Sigmoid colon (tissue), 4 donors: ENCODE measurements around the gene RGL4.

ENCODE experiments used
- POLR2A ChIP-seq, 2 donors: fragments of 450-650 bp; IDR thresholded peaks; one replicate each; pipeline ENCODE4 v1.6.1; 2016; ENCODE audit warnings: antibody characterized with exemption in 2 of 2, mild to moderate bottlenecking in 2 of 2, moderate library complexity in 2 of 2
- POLR2AphosphoS5 ChIP-seq, 4 donors: sonication (generic); formaldehyde crosslinking; IDR thresholded peaks; one replicate each; pipeline ENCODE4 v1.6.1; 2017; ENCODE audit warnings: antibody characterized with exemption in 4 of 4
- TF ChIP-seq, protein P1 (sequence below), 4 experiments: fragments of 450-650 bp in 3 of 4; fragments of 200-600 bp in 1 of 4; IDR thresholded peaks; one replicate each; pipeline ENCODE4 v1.5.1; 2016 to 2019; ENCODE audit warnings: antibody characterized with exemption in 4 of 4, mild to moderate bottlenecking in 3 of 4, moderate library complexity in 2 of 4

DNA sequence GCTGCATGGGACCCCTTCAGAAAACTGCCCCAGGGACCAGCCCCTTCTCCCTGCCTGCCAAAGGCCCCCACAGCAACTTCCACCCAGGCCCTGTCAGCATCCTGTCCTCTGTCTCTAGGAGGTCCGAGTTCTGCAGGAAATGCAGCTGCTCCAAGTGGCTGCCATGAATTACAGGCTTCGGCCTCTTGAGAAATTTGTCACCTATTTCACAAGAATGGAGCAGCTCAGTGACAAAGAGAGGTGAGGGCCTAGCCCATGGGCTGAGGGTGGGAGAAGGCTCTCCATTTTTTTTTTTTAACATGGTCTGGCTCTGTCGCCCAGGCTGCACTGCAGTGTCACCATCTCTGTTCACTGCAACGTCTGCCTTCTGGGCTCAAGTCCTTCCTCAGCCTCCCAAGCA lies 7.3 kb downstream of the RGL4 start:
- TF ChIP-seq, protein P1, sequence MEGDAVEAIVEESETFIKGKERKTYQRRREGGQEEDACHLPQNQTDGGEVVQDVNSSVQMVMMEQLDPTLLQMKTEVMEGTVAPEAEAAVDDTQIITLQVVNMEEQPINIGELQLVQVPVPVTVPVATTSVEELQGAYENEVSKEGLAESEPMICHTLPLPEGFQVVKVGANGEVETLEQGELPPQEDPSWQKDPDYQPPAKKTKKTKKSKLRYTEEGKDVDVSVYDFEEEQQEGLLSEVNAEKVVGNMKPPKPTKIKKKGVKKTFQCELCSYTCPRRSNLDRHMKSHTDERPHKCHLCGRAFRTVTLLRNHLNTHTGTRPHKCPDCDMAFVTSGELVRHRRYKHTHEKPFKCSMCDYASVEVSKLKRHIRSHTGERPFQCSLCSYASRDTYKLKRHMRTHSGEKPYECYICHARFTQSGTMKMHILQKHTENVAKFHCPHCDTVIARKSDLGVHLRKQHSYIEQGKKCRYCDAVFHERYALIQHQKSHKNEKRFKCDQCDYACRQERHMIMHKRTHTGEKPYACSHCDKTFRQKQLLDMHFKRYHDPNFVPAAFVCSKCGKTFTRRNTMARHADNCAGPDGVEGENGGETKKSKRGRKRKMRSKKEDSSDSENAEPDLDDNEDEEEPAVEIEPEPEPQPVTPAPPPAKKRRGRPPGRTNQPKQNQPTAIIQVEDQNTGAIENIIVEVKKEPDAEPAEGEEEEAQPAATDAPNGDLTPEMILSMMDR (IDR thresholded peaks at IDR 0.05): no peak
- TF ChIP-seq POLR2A (IDR thresholded peaks at IDR 0.05) (no peak), POLR2AphosphoS5 (IDR thresholded peaks at IDR 0.05) (no peak)
